HG03558 (cell line): ENCODE data around the gene EPC2.
"Not testable (repeated sequence)": the region's sequence is repeated elsewhere in the genome, so short reads cannot be mapped to it uniquely, and the experiment has no call there.

Experiments used
- ATAC-seq: cut with Tn5 transposase; IDR thresholded peaks from one replicate; pipeline ENCODE4 v1.9.1; 2021; ENCODE audit warnings: moderate number of reproducible peaks; ENCODE audit not compliant: unreplicated experiment; ENCODE audit errors: extremely low read depth

EPC2 gene

DNA sequence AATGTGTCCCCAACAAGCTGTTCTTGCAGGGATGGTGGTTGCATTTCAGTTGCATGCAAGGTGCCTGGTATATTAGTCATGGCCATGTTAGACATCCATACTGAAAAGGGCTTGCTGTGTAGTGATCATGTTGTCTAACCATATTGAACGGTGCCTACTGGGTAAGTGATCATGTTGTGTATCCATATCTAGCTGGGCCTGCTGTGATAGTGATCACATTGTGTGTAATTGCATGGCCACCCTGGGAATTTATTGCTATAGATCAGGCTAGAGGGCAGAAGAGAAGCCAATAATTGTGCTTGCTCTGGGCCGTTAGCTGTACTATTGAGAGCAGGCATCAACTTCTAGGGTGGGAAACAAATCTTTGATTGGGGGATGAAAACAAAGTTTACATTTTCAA lies 9.8 kb upstream of the EPC2 start:
- ATAC-seq, result no peak

- ATAC-seq, result no peak
Measured at GRCh38 chr2:148638543-148638942, 6.0 kb upstream of the EPC2 start.

DNA sequence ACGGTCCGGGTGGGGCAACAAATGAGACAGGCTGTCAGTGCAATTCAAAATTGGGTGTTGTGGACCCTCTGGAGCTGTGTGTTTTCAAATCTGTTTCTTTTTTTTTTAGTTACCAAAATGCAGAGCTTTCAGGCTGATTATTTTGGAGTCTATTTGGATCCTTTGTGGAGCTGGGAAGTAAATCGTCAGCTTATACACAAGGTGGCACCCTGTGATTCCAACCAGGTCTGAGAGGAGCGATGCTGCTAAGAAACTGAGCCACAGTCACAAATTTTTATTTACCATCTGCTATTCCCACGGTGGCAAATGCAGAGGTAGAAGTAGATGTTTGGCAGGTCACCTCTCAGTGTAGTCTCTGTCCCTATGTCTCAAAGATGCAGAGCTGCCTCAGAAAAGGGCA lies 3.8 kb upstream of the EPC2 start:
- ATAC-seq, result no peak

- no peak for ATAC-seq
Measured at GRCh38 chr2:148642112-148642744, 2.3 kb upstream of the EPC2 start.

GRCh38 chr2:148642891-148643416 lies 1.6 kb upstream of the EPC2 start:
- no peak for ATAC-seq

DNA sequence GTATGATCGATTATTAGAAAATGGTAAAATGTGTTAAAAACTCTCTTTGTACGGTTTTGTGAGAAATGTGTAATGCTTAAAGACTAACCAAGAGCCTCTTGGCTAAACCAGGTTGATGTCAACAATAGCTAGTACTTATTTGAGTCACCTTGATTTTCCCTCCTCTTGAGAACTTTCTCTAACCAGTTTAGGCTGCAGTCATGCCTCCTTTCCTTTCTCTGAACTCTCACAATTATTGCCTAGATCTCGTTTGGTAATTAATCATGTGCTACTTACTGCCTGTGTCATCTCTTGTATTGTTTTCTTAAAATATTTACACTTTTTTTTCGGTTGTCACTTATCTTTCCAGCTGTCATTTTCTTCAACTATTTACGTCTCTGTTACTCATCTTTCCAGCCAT lies 1.1 kb upstream of the EPC2 start:
- peak; percentile 36 for ATAC-seq

DNA sequence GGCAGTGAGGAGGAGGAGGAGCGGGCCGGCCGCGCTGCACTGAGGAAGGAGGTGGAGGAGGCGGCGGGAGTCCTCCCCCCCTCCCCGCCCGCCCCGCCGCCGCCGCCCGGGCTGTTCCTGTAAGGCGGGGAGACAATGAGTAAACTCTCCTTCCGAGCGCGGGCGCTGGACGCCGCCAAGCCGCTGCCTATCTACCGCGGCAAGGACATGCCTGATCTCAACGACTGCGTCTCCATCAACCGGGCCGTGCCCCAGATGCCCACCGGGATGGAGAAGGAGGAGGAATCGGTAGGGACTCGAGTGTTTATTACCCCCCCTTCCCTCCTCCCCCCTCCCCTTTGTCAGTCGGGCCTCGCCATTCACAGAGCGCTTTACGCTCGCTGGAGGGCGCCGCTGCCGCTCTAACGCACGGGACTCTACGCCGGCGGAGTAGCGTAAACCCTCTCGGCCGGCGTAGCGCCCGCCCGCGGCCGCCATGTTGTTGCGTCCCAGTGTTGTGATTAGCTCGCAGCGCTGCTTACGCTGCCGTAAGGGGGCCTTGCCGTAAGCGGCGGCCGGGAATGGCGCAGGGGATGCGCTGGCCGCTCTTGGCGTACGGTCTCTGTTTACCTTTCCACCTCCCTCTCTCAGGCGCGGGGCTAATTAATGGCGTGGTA lies 460 bp downstream of the EPC2 start:
- ATAC-seq, result peak; percentile 27

GRCh38 chr2:148645539-148646230 lies 1.1 kb downstream of the EPC2 start:
- ATAC-seq, result no peak

DNA sequence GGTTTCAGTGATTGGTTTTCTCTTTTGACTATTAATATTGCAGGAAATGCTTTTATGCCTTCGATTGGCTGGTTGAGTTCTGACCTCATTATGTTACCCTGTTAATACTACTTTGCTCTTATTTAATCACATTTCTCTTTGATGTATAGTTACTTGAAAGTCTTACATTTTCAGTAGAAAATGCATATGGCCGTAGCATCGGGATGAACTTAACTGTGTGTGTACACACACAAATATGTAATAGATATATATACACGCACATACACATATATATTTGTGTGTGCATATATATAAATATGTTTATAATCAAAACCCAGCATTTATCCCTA lies 1.6 kb downstream of the EPC2 start:
- ATAC-seq, result peak; percentile 27

- ATAC-seq, result not testable (repeated sequence)
Measured at GRCh38 chr2:148647711-148648110, 3.2 kb downstream of the EPC2 start.

GRCh38 chr2:148649936-148650335 lies 5.4 kb downstream of the EPC2 start:
- no peak for ATAC-seq

DNA sequence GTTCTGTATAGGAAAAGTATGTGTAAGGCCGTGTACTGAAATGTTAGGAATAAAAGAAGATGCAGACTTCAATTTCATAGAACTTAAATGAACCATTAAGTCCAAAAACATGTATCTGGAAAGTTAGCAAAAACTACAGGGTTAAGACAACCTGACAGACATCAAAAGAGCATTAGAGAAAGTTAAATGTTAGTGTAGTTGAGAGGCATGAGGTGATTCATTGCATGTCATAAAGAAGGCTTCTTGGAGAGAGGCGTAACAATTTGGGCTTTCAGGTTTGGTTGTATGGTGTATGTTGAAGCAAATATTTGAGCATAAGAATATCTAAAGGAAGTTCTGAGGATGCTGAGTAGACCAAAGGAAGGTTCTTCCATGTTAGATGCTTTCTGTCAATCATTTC lies 6.3 kb downstream of the EPC2 start:
- ATAC-seq, result no peak

DNA sequence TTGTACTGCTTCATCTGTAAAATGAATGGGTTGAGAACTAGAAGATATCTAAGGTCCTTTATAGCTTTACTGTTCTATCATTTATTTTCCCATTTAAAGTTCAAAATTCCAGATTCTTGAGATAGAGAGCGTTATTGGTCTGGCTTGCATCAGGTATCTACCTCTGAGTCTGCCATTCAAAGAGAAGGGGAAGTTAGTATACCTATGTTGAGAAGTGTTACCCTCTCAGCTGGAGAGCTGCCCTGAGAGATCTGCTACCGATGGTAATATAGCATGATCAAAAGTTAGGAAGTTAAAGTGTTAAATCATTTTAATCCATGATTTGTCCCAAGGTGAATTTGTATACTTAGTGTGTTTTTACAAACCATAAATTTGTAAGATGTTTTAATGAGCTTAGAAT lies 7.4 kb downstream of the EPC2 start:
- ATAC-seq, result no peak

- ATAC-seq, result peak; percentile 87
Measured at GRCh38 chr2:148653437-148653836, 8.9 kb downstream of the EPC2 start.

- ATAC-seq, result no peak
Measured at GRCh38 chr2:148654435-148654834, 9.9 kb downstream of the EPC2 start.

DNA sequence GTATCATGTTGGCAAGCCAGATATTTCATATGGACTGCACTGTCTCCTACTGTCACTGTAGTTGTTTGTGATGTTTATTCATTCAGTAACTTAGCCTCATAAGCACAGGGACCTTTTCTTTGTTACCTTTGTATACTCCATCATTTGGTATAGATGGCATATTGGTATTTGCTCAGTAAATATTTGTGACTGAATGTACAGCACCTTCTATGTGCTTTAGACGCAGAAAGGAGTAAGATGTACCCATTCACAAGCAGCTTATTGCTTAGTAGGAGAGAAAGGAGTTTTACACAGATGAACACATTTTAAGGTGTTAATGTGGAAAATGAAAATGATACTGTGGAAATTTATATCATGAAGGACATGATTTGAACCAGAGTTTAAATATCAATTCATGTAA lies 12.0 kb downstream of the EPC2 start:
- ATAC-seq, result no peak

DNA sequence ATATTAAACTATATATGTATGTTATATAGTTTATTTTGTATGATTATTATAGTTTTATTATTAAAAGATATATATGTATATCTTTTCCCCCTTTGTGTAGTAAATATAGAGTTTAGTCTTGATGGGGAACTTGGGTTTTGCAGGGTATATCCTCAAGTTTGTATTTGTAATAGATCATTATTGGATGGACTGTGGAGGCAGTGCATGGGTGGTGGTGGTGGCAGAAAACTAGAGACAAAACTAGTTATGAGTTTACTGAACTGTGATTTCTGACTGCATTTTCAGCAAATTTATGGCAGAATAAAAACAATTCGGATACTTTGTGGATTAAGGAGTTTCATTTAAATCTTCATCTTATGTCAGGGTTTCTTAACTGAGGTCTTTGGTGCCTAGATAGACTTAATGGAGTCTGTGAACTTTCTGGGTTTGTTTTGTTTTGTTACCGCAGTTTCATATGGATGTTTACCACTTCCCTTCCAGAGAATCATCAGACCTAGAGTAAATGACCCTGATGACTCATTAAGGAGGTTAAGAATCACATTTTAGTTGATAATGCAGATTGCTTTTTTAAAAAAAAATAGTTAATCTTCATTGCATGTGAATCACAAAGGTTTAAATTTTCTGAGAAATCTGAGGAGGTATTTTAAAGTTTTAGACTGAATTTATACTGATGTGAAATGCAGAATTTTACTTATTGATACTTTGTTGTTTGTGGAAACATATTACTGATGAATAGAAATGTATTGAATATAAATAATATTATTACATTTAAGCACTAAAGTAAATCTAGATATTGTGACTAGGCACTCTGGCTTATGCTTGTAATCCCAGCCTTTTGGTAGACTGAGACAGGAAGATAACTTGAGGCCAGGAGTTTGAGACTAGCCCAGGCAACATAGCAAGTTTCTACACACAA lies 14.5 kb downstream of the EPC2 start:
- peak; percentile 86 for ATAC-seq

DNA sequence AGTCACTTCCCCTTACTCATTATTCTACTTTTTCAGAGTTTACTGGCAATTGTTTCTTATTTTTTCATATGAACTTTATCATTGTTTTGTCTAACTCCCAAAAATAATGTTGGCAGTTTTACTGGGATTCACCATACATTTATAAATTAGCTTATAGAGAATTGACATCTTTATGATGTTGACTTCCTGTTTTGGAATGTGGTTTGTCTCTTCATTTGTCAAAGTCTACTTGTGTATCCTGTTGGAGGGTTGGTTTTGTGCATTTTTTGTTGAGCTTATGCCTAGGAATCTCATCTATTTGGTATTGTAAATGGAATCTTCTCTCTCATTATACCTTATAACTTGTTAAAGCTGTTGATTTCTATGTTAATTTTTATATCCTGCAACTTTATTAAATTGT lies 16.4 kb downstream of the EPC2 start:
- ATAC-seq, result no peak

- not testable (repeated sequence) for ATAC-seq
Measured at GRCh38 chr2:148662332-148662731, 17.8 kb downstream of the EPC2 start.

- ATAC-seq, result no peak
Measured at GRCh38 chr2:148664229-148664628, 19.7 kb downstream of the EPC2 start.

- ATAC-seq, result no peak
Measured at GRCh38 chr2:148666555-148666954, 22.0 kb downstream of the EPC2 start.
